GM12891 (cell line): ENCODE data around the gene PTPN2.

Experiments used
- DNase-seq: peaks from one replicate; pipeline ENCODE4 v3.0.0; 2011; ENCODE audit warnings: low spot score; ENCODE audit not compliant: insufficient read length
- FAIRE-seq: peaks from 2 replicates; lab custom pipeline; 2011; peaks lifted over from hg19 to GRCh38; lab: Jason Lieb, UNC
- PAX5 ChIP-seq: IDR thresholded peaks from 2 replicates; pipeline ENCODE4 v1.6.1; 2011; ENCODE audit warnings: low read length, moderate library complexity, mild to moderate bottlenecking; ENCODE audit not compliant: insufficient read depth, severe bottlenecking
- POLR2A ChIP-seq: IDR thresholded peaks from 2 replicates; pipeline ENCODE4 v1.6.1; 2011; ENCODE audit warnings: low read depth, low read length, control low read depth
- POLR2AphosphoS5 ChIP-seq: IDR thresholded peaks from 2 replicates; pipeline ENCODE4 v1.6.1; 2011; ENCODE audit warnings: low read depth, low read length, control low read depth
- POU2F2 ChIP-seq: IDR thresholded peaks from 2 replicates; pipeline ENCODE4 v1.6.1; 2011; ENCODE audit warnings: low read depth, mild to moderate bottlenecking, control low read depth, low read length, moderate library complexity
- SPI1 ChIP-seq: IDR thresholded peaks from 2 replicates; pipeline ENCODE4 v1.6.1; 2011; ENCODE audit warnings: low read depth, low read length, control low read depth
- TAF1 ChIP-seq: IDR thresholded peaks from 2 replicates; pipeline ENCODE4 v1.6.1; 2011; ENCODE audit warnings: low read depth, low read length, control low read depth

PTPN2 gene

GRCh38 chr18:12861637-12862036 lies 22.4 kb downstream of the PTPN2 start:
- TF ChIP-seq TAF1: no peak
- TF ChIP-seq SPI1: no peak
- no peak for FAIRE-seq
- no peak for DNase-seq

GRCh38 chr18:12860530-12860929 lies 23.5 kb downstream of the PTPN2 start:
- DNase-seq (no peak), FAIRE-seq (no peak)
- TF ChIP-seq SPI1 (no peak), TAF1 (no peak), POLR2AphosphoS5 (no peak), POU2F2 (no peak), PAX5 (no peak), POLR2A (no peak)

- TF ChIP-seq TAF1: no peak
- TF ChIP-seq POU2F2: no peak
- TF ChIP-seq POLR2A: no peak
- FAIRE-seq: peak; percentile 35
- DNase-seq: no peak
Measured at GRCh38 chr18:12858991-12859390, 25.0 kb downstream of the PTPN2 start.

GRCh38 chr18:12857991-12858544 lies 26.0 kb downstream of the PTPN2 start:
- DNase-seq: no peak
- TF ChIP-seq POLR2A: no peak
- TF ChIP-seq TAF1: no peak
- no peak for TF ChIP-seq SPI1
- TF ChIP-seq PAX5: no peak
- TF ChIP-seq POU2F2: no peak
- TF ChIP-seq POLR2AphosphoS5: no peak
- FAIRE-seq: no peak

DNA sequence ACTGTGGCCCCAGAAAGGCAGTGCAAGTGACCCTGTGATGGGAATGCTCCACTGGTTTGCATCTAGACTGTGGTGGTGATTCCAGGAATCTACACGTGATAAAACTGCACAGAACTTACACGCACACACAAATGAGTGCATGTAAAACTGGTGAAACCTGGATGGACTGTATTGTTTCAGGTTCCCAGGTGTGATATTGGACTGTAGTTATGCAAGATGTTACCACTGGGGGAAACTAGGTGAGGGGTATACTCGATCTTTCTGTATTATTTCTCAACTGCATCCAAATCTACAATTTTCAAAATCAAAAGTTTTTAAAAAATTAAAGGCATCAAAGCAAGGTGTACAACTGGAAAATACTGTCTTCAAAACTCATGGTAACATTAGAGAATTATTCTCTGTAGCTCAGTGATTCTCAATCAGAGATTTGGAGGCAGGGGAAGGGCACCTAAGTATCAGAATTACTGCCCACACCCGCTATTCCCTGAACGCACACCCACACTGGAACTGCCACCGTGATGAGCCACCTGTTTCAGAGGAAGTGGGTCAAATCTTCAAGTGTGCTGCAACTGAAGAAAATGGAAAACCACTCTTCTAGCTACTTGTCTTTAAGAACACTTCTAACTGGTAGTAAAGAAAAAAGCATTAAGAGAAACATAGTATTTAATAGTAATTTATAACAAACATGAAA lies 26.7 kb downstream of the PTPN2 start:
- FAIRE-seq: peak; percentile 45
- no peak for DNase-seq
- TF ChIP-seq TAF1: no peak
- TF ChIP-seq SPI1: peak; percentile 67

GRCh38 chr18:12855916-12856315 lies 28.1 kb downstream of the PTPN2 start:
- FAIRE-seq (no peak), DNase-seq (no peak)
- TF ChIP-seq POU2F2 (no peak), PAX5 (no peak), TAF1 (no peak), POLR2A (no peak), SPI1 (no peak), POLR2AphosphoS5 (no peak)

- TF ChIP-seq POU2F2: no peak
- TF ChIP-seq SPI1: no peak
- no peak for FAIRE-seq
- DNase-seq: no peak
Measured at GRCh38 chr18:12852566-12853315, 31.3 kb downstream of the PTPN2 start.

- TF ChIP-seq POLR2AphosphoS5: no peak
- no peak for TF ChIP-seq PAX5
- TF ChIP-seq POLR2A: no peak
- no peak for TF ChIP-seq POU2F2
- TF ChIP-seq TAF1: no peak
- no peak for TF ChIP-seq SPI1
- no peak for FAIRE-seq
- no peak for DNase-seq
Measured at GRCh38 chr18:12851716-12852115, 32.3 kb downstream of the PTPN2 start.

DNA sequence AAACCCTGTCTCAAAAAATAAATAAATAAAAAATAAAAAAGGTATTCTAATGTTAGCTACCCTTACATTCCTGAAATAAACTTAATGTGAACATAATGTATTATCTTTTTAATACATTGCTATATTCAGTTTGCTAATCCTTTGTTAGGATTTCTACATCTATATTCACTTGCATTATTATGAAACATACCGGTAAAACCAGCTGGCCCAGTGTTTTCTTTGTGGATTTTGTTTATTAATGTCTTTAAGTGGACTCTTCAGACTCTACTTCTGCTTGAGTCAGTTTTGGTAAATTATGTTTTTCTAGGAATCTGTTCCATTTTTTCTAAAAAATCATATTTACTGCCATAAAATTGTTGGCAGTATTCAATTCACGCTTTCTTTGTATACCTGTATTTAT lies 34.5 kb downstream of the PTPN2 start:
- FAIRE-seq (no peak), DNase-seq (no peak)
- no peak for TF ChIP-seq POLR2AphosphoS5
- no peak for TF ChIP-seq POLR2A
- no peak for TF ChIP-seq TAF1
- no peak for TF ChIP-seq SPI1
- TF ChIP-seq POU2F2: no peak
- TF ChIP-seq PAX5: no peak

- DNase-seq (no peak), FAIRE-seq (peak; percentile 23)
- TF ChIP-seq POU2F2 (no peak), TAF1 (no peak), POLR2A (no peak), PAX5 (no peak), POLR2AphosphoS5 (no peak), SPI1 (no peak)
Measured at GRCh38 chr18:12848405-12848804, 35.6 kb downstream of the PTPN2 start.
